Endodermal cell (in vitro differentiated cells): Measurements from ENCODE around the gene FBXL12. TPM values are rescaled to one million over a fixed set of nuclear protein-coding genes. Genes with fewer than 3 reads are reported as not detected.

Experiments
- DNase-seq: peaks from one replicate; pipeline ENCODE4 v3.0.0-alpha.2; 2017
- H3K27ac ChIP-seq: 2 replicates; pipeline ENCODE4 v1.5.1; 2013; ENCODE audit warnings: mild to moderate bottlenecking, low read depth, low read length, moderate library complexity
- H3K27me3 ChIP-seq: 2 replicates; pipeline ENCODE4 v1.6.1; 2013; ENCODE audit warnings: mild to moderate bottlenecking, low read length, moderate library complexity; ENCODE audit not compliant: insufficient read depth, control insufficient read depth, poor library complexity, severe bottlenecking
- H3K36me3 ChIP-seq: 2 replicates; pipeline ENCODE4 v1.7.0; 2013; ENCODE audit warnings: mild to moderate bottlenecking, low read length, moderate library complexity; ENCODE audit not compliant: control insufficient read depth, insufficient read depth
- H3K4me1 ChIP-seq: one replicate; pipeline ENCODE4 v1.7.0; 2013; ENCODE audit warnings: low read length; ENCODE audit not compliant: control insufficient read depth, insufficient read depth
- H3K4me3 ChIP-seq: 2 replicates; pipeline ENCODE4 v1.5.1; 2013; ENCODE audit warnings: mild to moderate bottlenecking, low read length, moderate library complexity
- H3K9ac ChIP-seq: 2 replicates; pipeline ENCODE4 v1.6.1; 2013; ENCODE audit warnings: mild to moderate bottlenecking, low read length, moderate library complexity; ENCODE audit not compliant: poor library complexity, severe bottlenecking; ENCODE audit errors: extremely low read depth
- H3K9me3 ChIP-seq: 2 replicates; pipeline ENCODE4 v1.6.1; 2013; ENCODE audit warnings: mild to moderate bottlenecking, low read length, moderate library complexity; ENCODE audit not compliant: control insufficient read depth
- H3K27ac Mint-ChIP-seq: 2 replicates; pipeline ENCODE4 v1.8.0; 2020; ENCODE audit warnings: mixed read lengths
- H3K27me3 Mint-ChIP-seq: 2 replicates; pipeline ENCODE4 v1.8.0; 2021; ENCODE audit warnings: mild to moderate bottlenecking, mixed read lengths; ENCODE audit not compliant: insufficient read depth
- H3K36me3 Mint-ChIP-seq: 2 replicates; pipeline ENCODE4 v1.8.0; 2020; ENCODE audit warnings: low read depth, mixed read lengths
- H3K4me1 Mint-ChIP-seq: 2 replicates; pipeline ENCODE4 v1.8.0; 2020; ENCODE audit warnings: mixed read lengths
- H3K4me3 Mint-ChIP-seq: 2 replicates; pipeline ENCODE4 v1.8.0; 2020; ENCODE audit warnings: mild to moderate bottlenecking, moderate library complexity, mixed read lengths
- H3K9me3 Mint-ChIP-seq: 2 replicates; pipeline ENCODE4 v1.8.0; 2020; ENCODE audit warnings: mild to moderate bottlenecking, mixed read lengths
- CTCF ChIP-seq: fragments of 200-600 bp; sonication (generic); conservative IDR thresholded peaks from 2 replicates; pipeline ENCODE4 v1.5.0; 2021; ENCODE audit warnings: antibody characterized with exemption, mild to moderate bottlenecking
- WGBS, 2 experiments: methylation state at CpG; one replicate each; pipeline versions ENCODE4 v1.1.5 to v1.1.7; 2013; ENCODE audit warnings: missing lambda C conversion rate in 2 of 2, mixed read lengths in 1 of 2; ENCODE audit not compliant: insufficient coverage in 1 of 2, insufficient read length in 1 of 2; 5-methylcytosine and 5-hydroxymethylcytosine counted together
- total RNA-seq, 2 donors: library from RNA; stranded (reverse); fragmentation: NEBNext Ultra II Directional in 1 of 2; extraction: Animal tissue kit (Norgen Biotek cat#: 25700) in 1 of 2; gene quantifications; 2 replicates in 1 of 2; 3 replicates in 1 of 2; pipeline ENCODE4 v1.2.1, GENCODE V29; 2021

FBXL12 gene
- total RNA-seq, 2 donors from 2014 or later: 28.3 to 28.8 TPM

- Mint-ChIP-seq H3K9me3 (peaks cover 3% of the 10 kb centered on the region), H3K4me3 (no peak overlapping the region), H3K4me1 (no peaks in the 10 kb centered on the region), H3K27me3 (peaks cover 5% of the 10 kb centered on the region), H3K36me3 (peaks cover 10% of the 10 kb centered on the region), H3K27ac (no peak overlapping the region)
- Histone ChIP-seq H3K36me3 (peaks cover 4% of the 10 kb centered on the region), H3K27me3 (no peaks in the 10 kb centered on the region), H3K9ac (no peak overlapping the region), H3K4me3 (no peak overlapping the region), H3K27ac (no peak overlapping the region), H3K4me1 (no peaks in the 10 kb centered on the region), H3K9me3 (no peaks in the 10 kb centered on the region)
- DNase-seq: no peak
- 91 to 94% methylated on average over 4 to 5 of the region's 5 CpGs for WGBS, 2 experiments
- TF ChIP-seq CTCF: no peak
Measured at GRCh38 chr19:9797871-9798270, 21.0 kb downstream of the FBXL12 start.

GRCh38 chr19:9796113-9796773, 22.6 kb downstream of the FBXL12 start:
- Histone ChIP-seq H3K4me1 (no peaks in the 10 kb centered on the region), H3K27ac (no peak overlapping the region), H3K4me3 (no peak overlapping the region), H3K27me3 (no peaks in the 10 kb centered on the region), H3K36me3 (no peaks in the 10 kb centered on the region), H3K9me3 (no peaks in the 10 kb centered on the region), H3K9ac (no peak overlapping the region)
- no peaks in the 10 kb centered on the region for H3K9me3 Mint-ChIP-seq
- H3K4me1 Mint-ChIP-seq: peaks cover 1% of the 10 kb centered on the region
- peak overlapping the region; percentile 15 for H3K27ac Mint-ChIP-seq
- no peak overlapping the region for H3K4me3 Mint-ChIP-seq
- WGBS, 2 experiments: 54 to 100% methylated on average over 2 to 6 of the region's 6 CpGs
- TF ChIP-seq CTCF: peak; percentile 91
- DNase-seq: peak; percentile 95
- peaks cover 5% of the 10 kb centered on the region for H3K27me3 Mint-ChIP-seq
- peaks cover 3% of the 10 kb centered on the region for H3K36me3 Mint-ChIP-seq

- no peaks in the 10 kb centered on the region for H3K36me3 ChIP-seq
- H3K4me1 ChIP-seq: peaks cover 5% of the 10 kb centered on the region
- H3K9me3 Mint-ChIP-seq: peaks cover 6% of the 10 kb centered on the region
- H3K4me3 Mint-ChIP-seq: peak overlapping the region; percentile 69
- no peak for DNase-seq
- peak overlapping the region; percentile 73 for H3K27ac ChIP-seq
- no peaks in the 10 kb centered on the region for H3K27me3 ChIP-seq
- H3K9me3 ChIP-seq: no peaks in the 10 kb centered on the region
- peaks cover 8% of the 10 kb centered on the region for H3K36me3 Mint-ChIP-seq
- peaks cover 16% of the 10 kb centered on the region for H3K4me1 Mint-ChIP-seq
- TF ChIP-seq CTCF: no peak
- H3K27me3 Mint-ChIP-seq: peaks cover 5% of the 10 kb centered on the region
- peak overlapping the region; percentile 76 for H3K4me3 ChIP-seq
- H3K9ac ChIP-seq: peak overlapping the region; percentile 74
- 26 to 45% methylated on average over 20 to 36 of the region's 36 CpGs for WGBS, 2 experiments
- no peak overlapping the region for H3K27ac Mint-ChIP-seq
Measured at GRCh38 chr19:9793071-9793591, 25.7 kb downstream of the FBXL12 start.
